Activated T-helper 1 cell treated with anti-CD3 and anti-CD28 coated beads, Interleukin-12 subunit alpha, Interleukin-12 subunit beta, Interleukin-2, Interleukin-4 antibody, amounts not matched to agents 30 ng/mL and 10 ng/mL and 1 ng/mL, durations not matched to agents 14 hours and 24 hours and 36 hours (primary cell): ENCODE data around the gene TXLNA. TPM values are rescaled to one million over a fixed set of nuclear protein-coding genes. Genes with fewer than 3 reads are reported as not detected.
A peak's percentile ranks its signal among the peaks of the same experiment; 100 is the strongest.

ENCODE experiments used
- DNase-seq: peaks from one replicate; pipeline ENCODE4 v3.0.0; 2021; ENCODE audit warnings: low spot score
- H3K27ac Mint-ChIP-seq: one replicate; pipeline ENCODE4 v1.8.0; 2021; ENCODE audit warnings: mild to moderate bottlenecking, mixed read lengths
- H3K27me3 Mint-ChIP-seq: one replicate; pipeline ENCODE4 v1.8.0; 2022; ENCODE audit warnings: mild to moderate bottlenecking, moderate library complexity, mixed read lengths; ENCODE audit not compliant: insufficient read depth
- H3K36me3 Mint-ChIP-seq: one replicate; pipeline ENCODE4 v1.8.0; 2021; ENCODE audit warnings: low read depth, mixed read lengths
- H3K4me1 Mint-ChIP-seq: one replicate; pipeline ENCODE4 v1.8.0; 2021; ENCODE audit warnings: low read depth, mixed read lengths
- H3K4me3 Mint-ChIP-seq: one replicate; pipeline ENCODE4 v1.8.0; 2021; ENCODE audit warnings: mild to moderate bottlenecking, moderate library complexity, mixed read lengths
- H3K9me3 Mint-ChIP-seq: one replicate; pipeline ENCODE4 v1.8.0; 2021; ENCODE audit warnings: mixed read lengths
- intact Hi-C: fragments of 100-400 bp; cut with micrococcal nuclease; formaldehyde crosslinking; loops from one replicate; pipeline ENCODE4 v1.15.1; 2024
- total RNA-seq: library from RNA; stranded (reverse); gene quantifications from 2 replicates; pipeline ENCODE4 v1.2.3, GENCODE V29; 2022

Gene TXLNA
- total RNA-seq, 1 donor from 2014 or later: 110 TPM

DNA sequence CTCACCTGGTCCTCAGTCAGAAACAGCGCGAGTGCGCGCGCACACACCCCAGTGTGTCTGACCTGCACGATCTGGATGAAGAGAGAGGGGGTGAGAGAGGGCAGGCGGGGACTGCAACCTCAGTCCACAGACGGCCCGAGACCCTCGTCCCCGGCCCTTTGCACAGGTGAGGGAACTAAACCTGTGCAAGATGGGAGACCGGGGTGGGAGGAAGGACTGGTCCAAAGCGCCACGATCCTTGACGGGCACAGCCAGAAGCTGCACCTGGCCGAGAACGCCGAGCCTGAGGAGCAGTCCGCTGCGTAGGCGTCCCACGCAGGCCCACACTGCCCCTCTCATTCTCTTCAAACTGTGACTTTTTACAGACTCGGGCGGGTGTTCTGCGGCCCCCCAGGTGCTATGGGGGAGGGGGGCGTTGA, 25.5 kb downstream of the TXLNA start:
- Mint-ChIP-seq H3K9me3 (no peaks in the 10 kb centered on the region), H3K27ac (no peak overlapping the region)

DNA sequence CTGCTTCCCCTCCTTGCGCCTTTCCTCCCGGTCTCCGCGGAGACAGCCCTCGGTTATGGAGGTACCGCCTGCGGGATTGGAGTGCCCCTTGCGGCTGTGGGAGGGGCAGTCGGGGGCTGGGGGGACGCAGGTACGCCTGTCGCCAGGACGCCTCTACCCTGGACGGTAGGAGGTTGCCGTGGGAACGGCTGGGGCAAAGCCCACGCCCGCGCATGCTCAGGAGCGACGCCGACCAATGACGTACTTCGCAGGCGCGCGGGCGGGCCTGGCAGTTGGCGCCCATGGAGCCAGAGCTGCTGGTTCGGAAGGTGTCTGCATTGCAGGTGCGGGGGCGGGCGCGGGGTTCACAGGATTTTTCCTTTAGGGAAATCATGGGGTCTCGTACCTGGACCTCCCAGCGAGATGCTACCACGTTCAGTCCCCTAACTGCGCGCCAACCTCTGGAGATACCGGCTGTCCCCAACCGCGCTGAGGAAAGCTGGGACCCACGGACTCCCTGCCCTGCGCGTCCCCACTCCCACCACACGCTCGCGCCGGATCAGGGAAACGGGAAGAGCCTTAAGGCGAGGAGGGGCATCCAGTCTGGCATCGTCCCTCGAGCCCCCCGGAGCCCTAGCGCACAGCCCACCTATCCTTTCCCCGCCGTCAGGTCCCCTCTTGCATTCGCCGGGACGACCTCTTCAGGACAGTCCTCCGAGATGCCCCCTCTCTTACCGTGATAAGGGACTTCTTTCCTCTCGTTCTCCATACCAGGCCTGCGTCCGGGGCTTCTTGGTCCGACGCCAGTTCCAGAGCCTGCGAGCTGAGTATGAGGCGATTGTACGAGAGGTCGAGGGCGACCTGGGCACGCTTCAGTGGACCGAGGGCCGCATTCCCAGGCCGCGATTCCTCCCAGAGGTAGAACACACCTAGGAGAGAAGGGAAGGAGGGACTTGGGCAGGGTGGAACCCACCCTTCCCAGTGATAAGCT, 26.2 kb downstream of the TXLNA start, which contains the start of gene IQCC:
Gene IQCC, plus strand, starts transcription at position 271 of the 970 bp plus-strand sequence. Its CDS starts 11 bp downstream, at position 282.
- peak within 1 kb of the TSS; percentile 90 for H3K4me3 Mint-ChIP-seq
- H3K4me1 Mint-ChIP-seq: peaks cover 38% of the 10 kb centered on the region
- no peaks in the 10 kb centered on the region for H3K27me3 Mint-ChIP-seq
- peak; percentile 83 for DNase-seq
- H3K36me3 Mint-ChIP-seq: peaks cover 9% of the 10 kb centered on the region
- no peaks in the 10 kb centered on the region for H3K9me3 Mint-ChIP-seq
- H3K27ac Mint-ChIP-seq: peak within 1 kb of the TSS; percentile 80
- intact Hi-C loops: loop anchor here (1.0 kb wide), 3 partner anchors 46 to 189 kb away; partner anchors contain the start of genes BSDC1, HDAC1 and LCK

More for the DNA sequence above, 25.5 kb downstream of the TXLNA start:
- no peak for DNase-seq
- Mint-ChIP-seq H3K4me1 (peaks cover 44% of the 10 kb centered on the region), H3K27me3 (no peaks in the 10 kb centered on the region), H3K4me3 (peak overlapping the region; percentile 58), H3K36me3 (peaks cover 13% of the 10 kb centered on the region)
- intact Hi-C loops: loop anchor here (1.0 kb wide), 3 partner anchors 46 to 189 kb away; partner anchors contain the start of genes BSDC1, HDAC1 and LCK

DNA sequence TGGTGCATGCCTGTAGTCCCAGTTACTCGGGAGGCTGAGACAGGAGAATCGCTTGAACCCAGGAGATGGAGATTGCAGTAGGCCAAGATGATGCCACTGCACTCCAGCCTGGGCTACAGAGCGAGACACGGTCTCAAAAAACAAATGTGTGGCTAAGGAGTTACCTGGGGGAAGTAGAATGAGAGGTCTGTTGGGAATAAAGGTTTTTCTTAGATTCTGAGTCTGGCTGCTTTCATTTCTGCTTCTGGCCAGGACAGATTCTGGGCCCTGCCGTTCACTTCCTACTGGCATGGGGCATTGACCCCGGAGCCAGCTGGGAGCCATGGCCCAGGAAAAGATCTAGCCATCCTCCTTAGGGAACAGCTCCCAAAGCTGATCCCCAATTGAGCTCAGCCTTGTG, 29.0 kb downstream of the TXLNA start:
- H3K4me3 Mint-ChIP-seq: no peak overlapping the region
- H3K27me3 Mint-ChIP-seq: no peaks in the 10 kb centered on the region
- no peak overlapping the region for H3K27ac Mint-ChIP-seq
- intact Hi-C loops: no loop called here
- H3K9me3 Mint-ChIP-seq: no peaks in the 10 kb centered on the region
- H3K4me1 Mint-ChIP-seq: peaks cover 19% of the 10 kb centered on the region
- H3K36me3 Mint-ChIP-seq: peaks cover 5% of the 10 kb centered on the region
- no peak for DNase-seq

DNA sequence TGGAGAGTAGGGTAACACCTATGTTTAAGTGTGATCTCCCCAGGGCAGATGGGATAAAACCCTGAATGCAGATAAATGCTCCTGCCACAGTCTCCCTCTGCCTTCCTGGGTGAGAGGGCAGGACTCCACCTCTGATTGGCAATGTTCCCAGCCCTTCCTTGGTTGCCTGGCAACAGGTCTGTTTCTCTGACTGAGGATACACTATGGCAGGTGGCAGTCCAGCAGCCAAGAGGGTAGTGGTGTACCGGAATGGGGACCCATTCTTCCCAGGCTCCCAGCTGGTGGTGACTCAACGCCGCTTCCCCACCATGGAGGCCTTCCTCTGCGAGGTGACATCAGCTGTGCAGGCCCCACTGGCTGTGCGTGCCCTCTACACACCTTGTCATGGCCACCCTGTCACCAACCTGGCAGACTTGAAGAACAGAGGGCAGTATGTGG, 29.4 kb downstream of the TXLNA start, which contains the start of gene DCDC2B:
Gene DCDC2B, plus strand, starts transcription at position 199 of the 438 bp plus-strand sequence. Its CDS starts 5 bp downstream, at position 204.
- Mint-ChIP-seq H3K36me3 (peaks cover 5% of the 10 kb centered on the region), H3K27me3 (no peaks in the 10 kb centered on the region), H3K4me3 (no peak within 1 kb of the TSS), H3K4me1 (peaks cover 14% of the 10 kb centered on the region), H3K27ac (peak within 1 kb of the TSS; percentile 40), H3K9me3 (no peaks in the 10 kb centered on the region)
- no peak for DNase-seq
- intact Hi-C loops: no loop called here

DNA sequence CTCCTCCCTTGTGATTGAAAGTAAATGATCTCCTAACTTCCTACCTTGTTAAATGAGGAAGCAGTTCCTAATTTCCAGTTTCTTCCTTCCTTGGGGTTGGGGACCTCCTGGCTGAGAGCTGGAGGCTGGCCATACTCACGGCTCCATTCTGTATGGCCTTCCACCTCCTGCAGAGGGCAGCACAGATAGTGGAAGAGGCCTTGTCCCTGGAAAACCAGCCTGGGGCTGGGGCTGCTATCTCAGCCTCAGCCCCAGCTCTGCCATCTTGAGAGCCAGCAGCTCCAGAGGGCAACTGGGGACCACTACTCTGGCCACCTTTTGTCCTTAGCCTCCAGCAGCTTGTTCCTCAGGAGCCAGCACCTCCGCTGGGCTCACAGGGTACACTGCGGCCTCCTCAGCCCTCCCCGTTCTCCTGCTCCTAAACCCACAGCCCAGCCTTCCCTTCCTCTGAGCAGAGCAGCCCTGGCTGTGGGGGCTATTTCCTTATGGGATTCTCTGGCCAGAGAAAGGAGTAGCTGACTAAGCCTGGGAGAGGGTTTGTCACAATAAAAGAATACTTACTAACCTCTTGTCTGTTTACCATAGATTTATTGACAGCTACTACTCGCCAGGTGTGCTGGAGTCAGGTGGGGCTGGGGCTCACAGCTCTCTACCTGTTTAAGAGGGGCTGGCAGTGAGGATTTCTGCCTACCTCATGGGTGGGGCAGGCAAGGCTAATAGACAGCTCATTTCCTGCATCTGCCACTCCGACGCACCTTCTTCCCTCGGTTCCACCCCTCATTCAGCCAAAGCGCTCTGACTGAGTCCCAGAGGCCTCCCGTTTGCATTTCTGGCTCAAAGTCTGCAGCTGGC, 36.4 kb downstream of the TXLNA start:
- Mint-ChIP-seq H3K27me3 (no peaks in the 10 kb centered on the region), H3K4me1 (peaks cover 17% of the 10 kb centered on the region), H3K4me3 (no peak overlapping the region), H3K36me3 (peaks cover 6% of the 10 kb centered on the region), H3K27ac (no peak overlapping the region), H3K9me3 (no peaks in the 10 kb centered on the region)
- DNase-seq: peak; percentile 35
- intact Hi-C loops: loop anchor here (1.0 kb wide), 3 partner anchors 32 to 198 kb away; no protein-coding TSS in a partner anchor

DNA sequence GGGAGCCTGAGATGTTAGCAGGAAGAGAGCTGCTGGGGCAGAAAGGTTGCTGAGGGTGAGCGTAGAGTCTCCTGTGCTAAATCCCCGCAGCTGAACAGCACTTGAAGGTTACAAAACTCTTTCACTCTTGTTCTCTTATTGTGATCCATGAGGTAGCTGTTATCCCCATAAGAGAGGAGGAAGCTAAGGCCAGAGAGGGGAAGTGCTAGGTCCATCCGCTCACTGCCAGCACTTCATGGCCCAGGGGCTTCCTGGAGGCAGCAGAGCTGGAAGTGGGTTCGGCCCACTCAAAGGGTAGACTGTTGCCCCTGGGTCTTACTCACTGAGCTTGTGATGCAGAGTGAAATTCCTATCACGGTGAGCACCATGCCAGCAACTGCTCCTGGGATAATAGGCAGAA, 37.1 kb downstream of the TXLNA start:
- Mint-ChIP-seq H3K4me3 (no peak overlapping the region), H3K27me3 (no peaks in the 10 kb centered on the region), H3K9me3 (no peaks in the 10 kb centered on the region), H3K36me3 (peaks cover 6% of the 10 kb centered on the region), H3K27ac (no peak overlapping the region), H3K4me1 (peaks cover 24% of the 10 kb centered on the region)
- no peak for DNase-seq
- intact Hi-C loops: no loop called here

DNA sequence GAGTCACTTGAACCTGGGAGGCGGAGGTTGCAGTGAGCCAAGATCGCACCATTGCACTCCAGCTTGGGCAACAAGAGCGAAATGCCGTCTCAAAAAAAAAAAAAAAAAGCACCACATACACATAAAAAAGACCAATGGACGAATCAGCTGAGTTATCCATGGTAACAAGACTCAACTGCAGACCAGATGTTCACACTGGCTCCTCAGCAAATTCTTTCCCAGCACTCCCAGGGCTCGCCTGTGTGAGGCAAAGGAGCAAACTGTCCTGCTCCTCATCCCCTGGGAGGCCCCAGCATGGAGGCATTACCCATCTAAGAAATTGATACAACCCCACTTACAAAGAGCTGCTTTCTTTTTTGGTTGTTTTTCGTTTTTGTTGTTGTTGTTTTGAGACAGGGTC, 39.5 kb downstream of the TXLNA start:
- Mint-ChIP-seq H3K9me3 (no peaks in the 10 kb centered on the region), H3K4me1 (peaks cover 35% of the 10 kb centered on the region), H3K27me3 (no peaks in the 10 kb centered on the region), H3K4me3 (no peak overlapping the region), H3K27ac (no peak overlapping the region), H3K36me3 (peaks cover 13% of the 10 kb centered on the region)
- DNase-seq: no peak
- intact Hi-C loops: no loop called here

DNA sequence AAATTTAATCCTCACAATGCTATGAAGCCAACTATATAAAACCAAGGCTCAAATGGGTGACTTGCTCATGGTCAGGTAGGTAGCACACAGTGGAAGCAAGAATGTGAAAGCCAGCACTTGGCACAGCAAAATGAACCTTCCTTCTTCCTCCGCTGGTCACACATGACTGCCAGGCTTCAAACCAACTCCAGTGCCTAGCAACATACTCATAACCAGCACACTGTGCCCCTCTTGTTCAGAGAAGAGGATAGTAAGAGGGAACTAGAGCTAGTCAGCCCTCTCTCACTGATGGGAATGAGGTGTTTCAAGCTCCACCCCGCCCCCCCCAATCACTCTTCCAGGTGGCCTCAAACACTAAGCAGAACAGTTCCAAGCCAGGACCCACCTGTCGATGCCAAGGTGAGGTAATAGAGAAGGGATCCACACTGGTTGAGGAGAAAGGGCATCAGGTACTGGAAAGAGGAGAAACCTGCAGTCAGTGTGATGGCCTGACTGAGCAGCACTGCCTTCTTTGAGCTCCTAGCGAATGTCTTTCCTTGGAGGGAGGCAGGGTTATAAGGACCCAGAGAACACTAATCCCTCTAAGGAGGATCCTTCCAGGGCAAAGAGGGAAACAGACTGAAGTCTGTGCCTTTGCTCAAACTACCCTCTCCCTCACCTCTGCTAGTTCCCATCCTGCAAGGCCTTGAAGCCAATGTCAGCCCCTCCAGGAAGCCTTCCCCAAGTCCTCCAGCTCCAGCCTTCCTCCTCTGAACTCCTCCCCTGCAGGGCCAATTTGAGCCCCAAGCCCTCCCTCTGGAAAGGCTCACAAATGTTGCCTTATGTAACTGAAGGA, 41.5 kb downstream of the TXLNA start:
- no peak for DNase-seq
- peaks cover 21% of the 10 kb centered on the region for H3K36me3 Mint-ChIP-seq
- intact Hi-C loops: loop anchor here (10.0 kb wide), 1 partner anchor 54 kb away; no protein-coding TSS in a partner anchor
- H3K4me3 Mint-ChIP-seq: peak overlapping the region; percentile 98
- peak overlapping the region; percentile 95 for H3K27ac Mint-ChIP-seq
- no peaks in the 10 kb centered on the region for H3K9me3 Mint-ChIP-seq
- peaks cover 32% of the 10 kb centered on the region for H3K4me1 Mint-ChIP-seq
- H3K27me3 Mint-ChIP-seq: no peaks in the 10 kb centered on the region

DNA sequence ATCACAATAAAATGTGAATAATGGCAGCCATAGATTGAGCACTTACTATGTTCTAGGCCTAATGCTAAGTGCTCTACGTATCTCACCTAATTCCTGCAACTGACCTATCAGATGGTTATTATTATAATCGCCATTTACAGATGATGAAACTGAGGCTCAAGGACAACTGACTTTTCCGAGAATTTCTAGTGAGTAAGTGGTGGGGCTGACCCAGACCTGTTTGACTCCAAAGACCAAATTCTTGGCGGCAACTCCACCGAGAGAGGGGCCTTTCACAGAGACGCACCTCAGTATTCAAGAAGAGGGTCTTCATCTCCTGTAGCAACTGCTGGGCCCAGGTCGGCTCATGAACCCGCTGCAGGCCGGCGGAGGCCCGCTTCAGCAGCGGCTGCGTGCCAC, 42.1 kb downstream of the TXLNA start:
- Mint-ChIP-seq H3K27ac (peak overlapping the region; percentile 95), H3K27me3 (no peaks in the 10 kb centered on the region), H3K4me3 (peak overlapping the region; percentile 98), H3K9me3 (no peaks in the 10 kb centered on the region), H3K4me1 (peaks cover 27% of the 10 kb centered on the region), H3K36me3 (peaks cover 25% of the 10 kb centered on the region)
- no peak for DNase-seq
- intact Hi-C loops: loop anchor here (10.0 kb wide), 1 partner anchor 53 kb away; no protein-coding TSS in a partner anchor

DNA sequence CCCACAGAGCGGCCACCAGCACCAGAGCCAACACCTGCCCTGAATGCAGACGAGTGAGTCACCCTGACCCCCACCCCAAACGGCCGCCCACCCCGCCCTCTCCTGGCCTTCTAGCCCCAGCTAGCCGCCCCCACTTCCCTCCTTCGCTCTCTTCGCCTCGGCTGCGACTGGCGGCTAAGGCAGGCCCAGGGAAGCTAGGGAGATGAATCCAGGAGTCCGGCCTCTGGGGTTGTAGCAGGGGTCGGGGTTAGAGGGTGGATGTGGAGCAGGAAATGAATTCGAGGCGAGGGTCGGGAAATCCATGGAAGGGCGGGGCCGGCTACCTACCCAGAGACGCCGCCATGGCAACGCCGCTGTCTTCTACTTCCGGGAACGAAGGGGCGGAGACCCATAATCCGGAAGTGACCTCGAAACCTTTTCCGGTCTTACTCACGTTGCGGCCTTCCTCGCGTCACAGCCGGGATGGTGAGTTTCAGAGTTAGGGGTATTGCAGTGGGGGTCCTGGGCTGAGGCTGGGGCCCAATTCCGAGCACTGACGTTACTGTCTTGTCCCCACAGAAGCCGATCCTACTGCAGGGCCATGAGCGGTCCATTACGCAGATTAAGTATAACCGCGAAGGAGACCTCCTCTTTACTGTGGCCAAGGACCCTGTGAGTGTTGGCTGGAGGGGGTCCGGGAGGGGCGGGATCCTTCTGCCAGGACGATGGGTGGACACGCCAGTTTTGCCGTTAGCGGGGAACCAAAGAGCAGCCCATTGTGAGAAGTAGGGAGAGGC, 42.7 kb downstream of the TXLNA start, which contains the start of the genes EIF3I and TMEM234:
Gene EIF3I, plus strand, starts transcription at position 428 of the 776 bp plus-strand sequence. Its CDS starts 35 bp downstream, at position 463.
Gene TMEM234, minus strand, starts transcription at position 374 of the 776 bp plus-strand sequence. Its CDS starts 31 bp downstream, at position 343.
- intact Hi-C loops: loop anchor here (1.0 to 10.0 kb wide), 8 partner anchors 21 to 193 kb away; partner anchors contain the start of genes BSDC1, HDAC1 and TXLNA
- Mint-ChIP-seq H3K9me3 (no peaks in the 10 kb centered on the region), H3K36me3 (peaks cover 25% of the 10 kb centered on the region), H3K4me3 (peak within 1 kb of the TSS; percentile 98), H3K27ac (peak within 1 kb of the TSS; percentile 95), H3K4me1 (peaks cover 25% of the 10 kb centered on the region), H3K27me3 (no peaks in the 10 kb centered on the region)
- peak; percentile 89 for DNase-seq

DNA sequence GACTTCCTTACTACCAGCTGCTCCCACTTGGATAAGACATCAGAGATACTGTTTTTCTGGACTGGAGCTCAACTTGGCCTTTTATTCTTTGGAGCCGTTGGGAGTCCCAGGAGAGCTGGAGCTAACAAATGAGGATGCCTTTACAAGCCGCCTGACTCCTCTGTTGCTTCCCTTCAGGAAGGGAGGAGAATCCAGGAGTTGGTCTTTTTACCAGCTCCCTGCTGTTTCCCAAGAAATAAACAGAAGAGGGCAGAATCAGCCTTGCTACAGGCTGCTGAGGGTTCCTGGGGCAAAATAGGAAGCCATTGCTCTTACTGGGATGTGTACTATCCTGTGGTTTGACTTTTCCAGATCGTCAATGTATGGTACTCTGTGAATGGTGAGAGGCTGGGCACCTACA, 44.2 kb downstream of the TXLNA start:
- Mint-ChIP-seq H3K4me1 (peaks cover 32% of the 10 kb centered on the region), H3K4me3 (peak overlapping the region; percentile 98), H3K9me3 (no peaks in the 10 kb centered on the region), H3K27me3 (no peaks in the 10 kb centered on the region), H3K27ac (peak overlapping the region; percentile 73), H3K36me3 (peaks cover 33% of the 10 kb centered on the region)
- intact Hi-C loops: loop anchor here (2.0 to 10.0 kb wide), 2 partner anchors 51 to 191 kb away; no protein-coding TSS in a partner anchor
- DNase-seq: no peak
